Measurements from ENCODE around the gene ZNF792. TPM values are rescaled to one million over a fixed set of nuclear protein-coding genes. Genes with fewer than 3 reads are reported as not detected.

ZNF792 gene
- polyA plus RNA-seq, 1 donor from 2014 or later: 3.7 TPM

DNA sequence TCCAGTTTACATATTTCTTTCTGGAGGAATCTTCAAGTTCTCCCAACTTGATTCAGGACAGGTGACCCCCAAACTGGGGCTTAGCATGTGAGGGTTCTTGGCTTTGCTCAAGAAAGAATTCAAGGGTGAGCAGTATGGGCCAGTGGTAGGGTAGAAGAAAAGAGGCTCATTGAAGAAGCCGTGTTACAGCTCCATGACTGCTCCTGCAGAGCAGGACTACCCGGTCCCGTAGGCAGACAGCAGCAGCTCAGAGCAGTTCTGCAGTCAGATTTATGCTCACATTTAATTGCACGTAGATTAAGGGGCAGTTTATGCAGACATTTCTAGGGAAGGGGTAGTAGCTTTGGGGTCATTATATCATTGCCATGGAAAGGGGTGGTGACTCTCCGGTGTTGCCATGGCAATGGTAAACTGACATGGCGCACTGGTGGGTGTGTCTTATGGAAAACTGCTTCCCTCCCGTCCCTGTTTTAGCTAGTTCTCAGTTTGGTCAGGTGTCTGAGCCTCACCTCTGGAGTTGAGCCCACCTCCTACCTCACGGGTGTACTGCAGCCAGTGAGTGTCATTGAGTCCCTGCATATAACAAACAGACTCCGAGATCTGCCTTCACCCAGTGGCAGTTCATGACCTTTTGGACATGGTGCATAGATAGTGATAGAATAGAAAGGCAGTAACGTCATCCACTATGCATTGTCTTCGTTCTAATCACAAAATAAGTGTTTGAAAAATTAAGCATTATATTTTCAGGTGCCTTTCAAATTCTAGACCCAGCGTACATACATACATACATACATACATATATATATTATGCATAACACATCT lies 16.0 kb upstream of the ZNF792 start:
- H3K79me2 ChIP-seq (replicated peaks; ENCODE audit: insufficient read depth, low read length): no peaks in the 10 kb centered on the region
- H3F3A ChIP-seq (ENCODE audit: insufficient read depth, low read length, poor library complexity, severe bottlenecking): no peaks in the 10 kb centered on the region
- H3K27ac ChIP-seq (ENCODE audit: low read length): no peak overlapping the region
- TF ChIP-seq RAD21 (conservative IDR thresholded peaks at IDR 0.05): no peak
- TF ChIP-seq MXI1 (conservative IDR thresholded peaks at IDR 0.05; ENCODE audit: poor library complexity, severe bottlenecking): no peak
- TF ChIP-seq EP300 (conservative IDR thresholded peaks at IDR 0.05; ENCODE audit: poor library complexity, severe bottlenecking): no peak
- no peaks in the 10 kb centered on the region for H3K27me3 ChIP-seq (ENCODE audit: insufficient read depth, low read depth, low read length)
- H3K4me2 ChIP-seq (ENCODE audit: low read length): no peak overlapping the region
- H3K36me3 ChIP-seq (ENCODE audit: insufficient read depth, low read length): no peaks in the 10 kb centered on the region
- no peak overlapping the region for H3K9ac ChIP-seq (ENCODE audit: low read length)
- H4K20me1 ChIP-seq (ENCODE audit: insufficient read depth): no peaks in the 10 kb centered on the region
- H3K4me3 ChIP-seq (ENCODE audit: low read length): no peak overlapping the region
- H3K9me2 ChIP-seq (ENCODE audit: insufficient read depth, low read length): no peaks in the 10 kb centered on the region
- H3K9me3 ChIP-seq (ENCODE audit: low read length): no peaks in the 10 kb centered on the region
- H2AFZ ChIP-seq (ENCODE audit: low read depth, low read length): no peak overlapping the region

DNA sequence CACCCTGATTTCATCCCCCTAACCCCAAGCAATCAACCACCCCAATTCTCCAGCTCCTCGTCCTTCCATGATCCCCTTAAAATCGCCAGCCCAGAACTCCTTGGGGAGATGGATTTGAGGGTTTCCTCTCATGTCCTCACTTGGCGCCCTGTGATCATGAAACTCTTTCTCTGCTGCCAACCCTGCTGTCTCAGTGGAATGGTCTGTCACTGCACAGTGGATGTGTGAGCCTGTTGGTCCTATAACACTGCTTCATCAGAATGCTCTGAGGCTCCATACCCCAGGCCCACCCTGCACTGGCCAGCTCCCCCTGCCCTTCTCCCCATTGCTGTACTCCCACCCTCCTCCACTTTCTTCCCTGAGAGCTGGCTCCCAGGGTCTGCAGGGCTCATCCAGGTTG lies 12.6 kb upstream of the ZNF792 start:
- Histone ChIP-seq H3K9ac (ENCODE audit: low read length) (no peak overlapping the region), H3F3A (ENCODE audit: insufficient read depth, low read length, poor library complexity, severe bottlenecking) (no peaks in the 10 kb centered on the region), H3K4me3 (ENCODE audit: low read length) (no peak overlapping the region), H3K79me2 (replicated peaks; ENCODE audit: insufficient read depth, low read length) (no peaks in the 10 kb centered on the region), H3K27ac (ENCODE audit: low read length) (no peak overlapping the region), H3K4me2 (ENCODE audit: low read length) (no peak overlapping the region), H3K9me3 (ENCODE audit: low read length) (no peaks in the 10 kb centered on the region), H2AFZ (ENCODE audit: low read depth, low read length) (no peak overlapping the region), H3K36me3 (ENCODE audit: insufficient read depth, low read length) (no peaks in the 10 kb centered on the region), H3K27me3 (ENCODE audit: insufficient read depth, low read depth, low read length) (no peaks in the 10 kb centered on the region), H4K20me1 (ENCODE audit: insufficient read depth) (no peaks in the 10 kb centered on the region), H3K9me2 (ENCODE audit: insufficient read depth, low read length) (no peaks in the 10 kb centered on the region)
- TF ChIP-seq EP300 (conservative IDR thresholded peaks at IDR 0.05; ENCODE audit: poor library complexity, severe bottlenecking) (no peak), TAF1 (IDR thresholded peaks at IDR 0.05; ENCODE audit: low read depth) (no peak), RAD21 (conservative IDR thresholded peaks at IDR 0.05) (no peak), EZH2 (IDR thresholded peaks at IDR 0.05; ENCODE audit: borderline replicate concordance, insufficient read depth, low read length, poor library complexity, severe bottlenecking) (no peak), SMC3 (conservative IDR thresholded peaks at IDR 0.05; ENCODE audit: poor library complexity) (no peak), MXI1 (conservative IDR thresholded peaks at IDR 0.05; ENCODE audit: poor library complexity, severe bottlenecking) (no peak), POLR2AphosphoS5 (IDR thresholded peaks at IDR 0.05) (no peak)
- TF ChIP-seq, protein P1, sequence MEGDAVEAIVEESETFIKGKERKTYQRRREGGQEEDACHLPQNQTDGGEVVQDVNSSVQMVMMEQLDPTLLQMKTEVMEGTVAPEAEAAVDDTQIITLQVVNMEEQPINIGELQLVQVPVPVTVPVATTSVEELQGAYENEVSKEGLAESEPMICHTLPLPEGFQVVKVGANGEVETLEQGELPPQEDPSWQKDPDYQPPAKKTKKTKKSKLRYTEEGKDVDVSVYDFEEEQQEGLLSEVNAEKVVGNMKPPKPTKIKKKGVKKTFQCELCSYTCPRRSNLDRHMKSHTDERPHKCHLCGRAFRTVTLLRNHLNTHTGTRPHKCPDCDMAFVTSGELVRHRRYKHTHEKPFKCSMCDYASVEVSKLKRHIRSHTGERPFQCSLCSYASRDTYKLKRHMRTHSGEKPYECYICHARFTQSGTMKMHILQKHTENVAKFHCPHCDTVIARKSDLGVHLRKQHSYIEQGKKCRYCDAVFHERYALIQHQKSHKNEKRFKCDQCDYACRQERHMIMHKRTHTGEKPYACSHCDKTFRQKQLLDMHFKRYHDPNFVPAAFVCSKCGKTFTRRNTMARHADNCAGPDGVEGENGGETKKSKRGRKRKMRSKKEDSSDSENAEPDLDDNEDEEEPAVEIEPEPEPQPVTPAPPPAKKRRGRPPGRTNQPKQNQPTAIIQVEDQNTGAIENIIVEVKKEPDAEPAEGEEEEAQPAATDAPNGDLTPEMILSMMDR (IDR thresholded peaks at IDR 0.05; ENCODE audit: poor library complexity, severe bottlenecking): no peak
- TF ChIP-seq, protein P2, sequence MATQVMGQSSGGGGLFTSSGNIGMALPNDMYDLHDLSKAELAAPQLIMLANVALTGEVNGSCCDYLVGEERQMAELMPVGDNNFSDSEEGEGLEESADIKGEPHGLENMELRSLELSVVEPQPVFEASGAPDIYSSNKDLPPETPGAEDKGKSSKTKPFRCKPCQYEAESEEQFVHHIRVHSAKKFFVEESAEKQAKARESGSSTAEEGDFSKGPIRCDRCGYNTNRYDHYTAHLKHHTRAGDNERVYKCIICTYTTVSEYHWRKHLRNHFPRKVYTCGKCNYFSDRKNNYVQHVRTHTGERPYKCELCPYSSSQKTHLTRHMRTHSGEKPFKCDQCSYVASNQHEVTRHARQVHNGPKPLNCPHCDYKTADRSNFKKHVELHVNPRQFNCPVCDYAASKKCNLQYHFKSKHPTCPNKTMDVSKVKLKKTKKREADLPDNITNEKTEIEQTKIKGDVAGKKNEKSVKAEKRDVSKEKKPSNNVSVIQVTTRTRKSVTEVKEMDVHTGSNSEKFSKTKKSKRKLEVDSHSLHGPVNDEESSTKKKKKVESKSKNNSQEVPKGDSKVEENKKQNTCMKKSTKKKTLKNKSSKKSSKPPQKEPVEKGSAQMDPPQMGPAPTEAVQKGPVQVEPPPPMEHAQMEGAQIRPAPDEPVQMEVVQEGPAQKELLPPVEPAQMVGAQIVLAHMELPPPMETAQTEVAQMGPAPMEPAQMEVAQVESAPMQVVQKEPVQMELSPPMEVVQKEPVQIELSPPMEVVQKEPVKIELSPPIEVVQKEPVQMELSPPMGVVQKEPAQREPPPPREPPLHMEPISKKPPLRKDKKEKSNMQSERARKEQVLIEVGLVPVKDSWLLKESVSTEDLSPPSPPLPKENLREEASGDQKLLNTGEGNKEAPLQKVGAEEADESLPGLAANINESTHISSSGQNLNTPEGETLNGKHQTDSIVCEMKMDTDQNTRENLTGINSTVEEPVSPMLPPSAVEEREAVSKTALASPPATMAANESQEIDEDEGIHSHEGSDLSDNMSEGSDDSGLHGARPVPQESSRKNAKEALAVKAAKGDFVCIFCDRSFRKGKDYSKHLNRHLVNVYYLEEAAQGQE (IDR thresholded peaks at IDR 0.05; ENCODE audit: borderline replicate concordance): no peak

All from neural cell (in vitro differentiated cells).